Hindlimb muscle (tissue), 1 donor: ENCODE results near the gene ZNF799. TPM values are rescaled to one million over a fixed set of nuclear protein-coding genes. Genes with fewer than 3 reads are reported as not detected.
A peak's percentile ranks its signal among the peaks of the same experiment; 100 is the strongest.
"Not testable (repeated sequence)": the region's sequence is repeated elsewhere in the genome, so short reads cannot be mapped to it uniquely, and the experiment has no call there.

Experiments used
- DNase-seq: peaks from one replicate; pipeline ENCODE4 v3.0.0-alpha.2; 2013
- polyA plus RNA-seq: library from polyadenylated mRNA; unstranded; fragments of 120-200 nt; gene quantifications from one replicate; pipeline ENCODE4 v1.2.1, GENCODE V29; 2013; ENCODE audit not compliant: insufficient read length

ZNF799 gene
- 4.1 TPM for polyA plus RNA-seq

- DNase-seq: peak; percentile 93
Observed at GRCh38 chr19:12400633-12401502, at the start of gene ZNF799. ZNF799 (minus strand) TSS chr19:12401271; CDS start chr19:12401070, 201 bp downstream.

GRCh38 chr19:12450844-12451243 is 49.8 kb upstream of the ZNF799 start:
- no peak for DNase-seq

- no peak for DNase-seq
Observed at GRCh38 chr19:12448808-12449207, 47.7 kb upstream of the ZNF799 start.

GRCh38 chr19:12440541-12441316 is 39.7 kb upstream of the ZNF799 start, which contains the start of gene ZNF443:
ZNF443 (minus strand) TSS chr19:12441021; CDS start chr19:12440914, 107 bp downstream.
- peak; percentile 97 for DNase-seq

GRCh38 chr19:12439686-12440540 is 38.8 kb upstream of the ZNF799 start:
- DNase-seq: peak; percentile 3

- DNase-seq: not testable (repeated sequence)
Observed at GRCh38 chr19:12430726-12431299, 29.7 kb upstream of the ZNF799 start.

GRCh38 chr19:12425888-12426274 is 24.8 kb upstream of the ZNF799 start:
- no peak for DNase-seq

GRCh38 chr19:12425236-12425887 is 24.3 kb upstream of the ZNF799 start:
- DNase-seq: no peak

- not testable (repeated sequence) for DNase-seq
Observed at GRCh38 chr19:12417273-12417672, 16.2 kb upstream of the ZNF799 start.

GRCh38 chr19:12411893-12412292 is 10.8 kb upstream of the ZNF799 start:
- no peak for DNase-seq

GRCh38 chr19:12399901-12400632 is 1.0 kb downstream of the ZNF799 start:
- DNase-seq: peak; percentile 5

GRCh38 chr19:12391148-12391547 is 9.9 kb downstream of the ZNF799 start:
- DNase-seq: not testable (repeated sequence)

- not testable (repeated sequence) for DNase-seq
Observed at GRCh38 chr19:12386365-12386764, 14.7 kb downstream of the ZNF799 start.

- DNase-seq: no peak
Observed at GRCh38 chr19:12380444-12380737, 20.7 kb downstream of the ZNF799 start.

- no peak for DNase-seq
Observed at GRCh38 chr19:12379732-12380443, 21.2 kb downstream of the ZNF799 start.

- DNase-seq: no peak
Observed at GRCh38 chr19:12374026-12374425, 27.0 kb downstream of the ZNF799 start.

GRCh38 chr19:12365236-12366162 is 35.6 kb downstream of the ZNF799 start, which contains the start of gene ZNF442:
ZNF442 (minus strand) TSS chr19:12365683; CDS start chr19:12363631, 2,052 bp downstream.
- DNase-seq: peak; percentile 98

GRCh38 chr19:12364391-12365235 is 36.5 kb downstream of the ZNF799 start:
- peak; percentile 27 for DNase-seq
